ENCODE results near the gene MYH3.

MYH3 gene

DNA sequence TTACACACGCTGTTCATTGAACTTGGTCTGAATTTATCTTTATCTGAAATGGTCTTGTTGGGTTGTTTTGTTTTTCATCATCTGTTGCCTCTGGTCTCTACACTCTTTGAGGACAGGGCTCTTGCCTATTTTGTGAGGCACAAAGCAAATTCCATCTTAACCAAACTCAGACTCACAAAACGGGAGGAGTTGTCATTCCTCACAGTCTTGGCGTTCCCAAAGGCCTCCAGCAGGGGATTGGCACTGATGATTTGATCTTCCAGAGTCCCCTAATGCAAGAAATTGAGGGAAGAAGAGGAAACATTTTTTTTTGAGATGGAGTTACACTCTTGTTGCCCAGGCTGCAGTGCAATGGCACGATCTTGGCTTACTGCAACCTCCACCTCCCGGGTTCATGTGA is 8.7 kb downstream of the MYH3 start:
- no peak for DNase-seq

DNA sequence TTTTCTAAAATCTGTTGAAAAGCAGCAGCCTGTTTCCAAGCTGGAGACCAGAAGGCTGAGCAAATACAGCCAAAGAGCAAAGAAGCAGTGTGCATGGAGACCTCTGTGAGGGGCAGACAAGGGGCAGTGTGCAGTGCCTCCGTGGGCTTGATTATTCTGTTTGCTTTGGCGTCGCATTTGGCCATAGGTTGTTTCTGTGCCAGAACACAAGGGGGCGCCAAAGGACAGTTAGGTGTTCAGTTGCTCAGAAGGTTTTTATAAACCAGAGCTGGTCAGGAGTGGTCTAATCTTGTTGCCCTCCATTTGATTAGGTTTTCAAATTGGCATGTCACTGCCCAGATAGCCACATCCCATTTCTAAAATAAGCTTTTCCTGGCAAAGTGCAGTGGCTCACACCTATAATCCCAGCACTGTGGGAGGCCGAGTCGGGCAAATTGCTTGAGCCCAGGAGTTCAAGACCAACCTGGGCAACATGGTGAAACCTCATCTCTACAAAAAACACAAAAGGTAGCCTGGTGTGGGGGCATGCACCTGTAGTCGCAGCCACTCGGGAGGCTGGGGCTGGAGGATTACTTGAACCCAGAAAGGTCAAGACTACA is 10.6 kb downstream of the MYH3 start:
- no peak for DNase-seq

DNA sequence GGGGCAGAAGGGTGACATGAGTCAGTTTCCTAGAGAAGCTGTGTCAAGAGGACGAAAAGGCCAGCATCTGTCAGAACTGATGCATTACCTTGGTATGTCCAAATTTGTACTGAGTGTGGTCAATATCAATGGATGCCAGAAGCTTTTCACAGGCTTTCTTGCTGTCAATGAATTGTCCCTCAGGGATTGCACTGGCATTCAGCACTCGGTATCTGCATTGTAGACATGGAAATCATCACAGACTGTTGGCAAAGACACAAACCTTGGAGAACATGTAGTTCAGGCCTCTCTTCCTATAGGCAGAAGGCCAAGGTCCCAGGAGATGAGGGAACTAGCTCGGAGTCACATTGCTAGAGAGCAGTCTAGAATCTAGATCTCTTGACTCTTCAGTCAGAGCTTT is 16.6 kb downstream of the MYH3 start:
- no peak for DNase-seq

DNA sequence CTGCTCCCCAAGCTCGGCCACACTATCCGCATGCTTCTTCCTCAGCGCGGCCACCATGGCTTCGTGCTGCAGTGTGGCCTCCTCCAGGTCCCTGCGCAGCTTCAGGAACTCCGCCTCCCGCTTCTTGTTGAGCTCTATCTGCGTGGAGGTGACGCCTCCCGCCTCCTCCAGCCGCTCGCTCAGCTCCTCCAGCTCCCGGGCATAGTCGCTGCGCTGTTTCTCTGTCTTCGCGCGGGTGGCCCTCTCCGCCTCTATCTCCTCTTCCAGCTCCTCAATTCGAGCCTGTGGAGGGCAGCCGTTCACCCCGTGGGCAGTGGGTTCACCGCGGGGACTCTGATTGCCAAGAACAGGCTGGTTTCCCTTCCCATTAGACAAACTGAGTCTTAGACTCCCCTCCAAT is 19.0 kb downstream of the MYH3 start:
- no peak for DNase-seq

DNA sequence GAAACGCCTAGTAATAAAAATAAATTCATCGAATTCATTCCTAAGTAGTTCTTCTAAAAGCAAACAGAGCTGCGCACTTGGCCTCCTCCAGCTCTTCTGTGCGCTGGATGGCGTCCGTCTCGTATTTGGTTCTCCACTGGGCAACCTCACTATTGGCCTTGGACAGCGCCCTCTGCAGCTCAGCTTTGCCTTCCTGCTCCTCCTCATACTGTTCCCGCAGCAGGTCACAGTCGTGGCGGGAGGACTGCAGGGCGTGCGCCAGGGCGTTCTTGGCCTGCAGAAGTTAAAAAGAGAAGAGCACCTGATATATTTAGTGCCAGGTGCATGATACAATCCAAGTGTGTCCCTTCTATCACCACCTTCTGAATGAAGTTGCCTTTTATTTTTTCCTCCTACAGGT is 21.8 kb downstream of the MYH3 start:
- no peak for DNase-seq

DNA sequence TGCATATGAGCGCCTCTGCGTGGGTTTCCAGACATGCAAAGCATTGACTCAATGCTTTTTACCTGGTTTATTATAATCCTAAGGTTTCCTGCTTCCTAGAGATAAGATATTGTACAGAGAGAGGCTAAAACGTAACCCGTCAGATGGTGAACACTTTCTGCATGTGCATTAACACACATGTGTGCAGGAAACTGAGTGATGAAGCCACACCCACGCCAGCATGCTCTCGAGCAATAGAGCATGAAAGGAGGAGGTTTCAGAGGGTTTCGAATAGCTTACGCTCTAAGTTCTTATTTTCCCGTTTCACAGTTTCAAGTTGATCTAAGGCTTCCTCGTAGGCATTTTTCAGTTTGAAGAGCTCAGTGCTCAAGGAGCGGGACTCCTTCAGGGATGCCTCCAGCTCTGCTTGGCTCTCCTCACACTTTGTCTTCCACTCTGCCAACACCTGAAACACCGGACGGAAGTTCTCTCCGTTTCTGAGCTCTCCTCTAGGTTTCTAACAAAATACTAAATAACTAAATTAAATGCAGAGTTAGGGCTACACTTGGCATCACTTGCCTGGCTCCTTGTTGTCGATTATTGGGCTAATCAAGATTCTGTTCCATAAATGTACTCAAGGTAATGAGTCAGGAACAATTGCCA is 23.2 kb downstream of the MYH3 start:
- no peak for DNase-seq

DNA sequence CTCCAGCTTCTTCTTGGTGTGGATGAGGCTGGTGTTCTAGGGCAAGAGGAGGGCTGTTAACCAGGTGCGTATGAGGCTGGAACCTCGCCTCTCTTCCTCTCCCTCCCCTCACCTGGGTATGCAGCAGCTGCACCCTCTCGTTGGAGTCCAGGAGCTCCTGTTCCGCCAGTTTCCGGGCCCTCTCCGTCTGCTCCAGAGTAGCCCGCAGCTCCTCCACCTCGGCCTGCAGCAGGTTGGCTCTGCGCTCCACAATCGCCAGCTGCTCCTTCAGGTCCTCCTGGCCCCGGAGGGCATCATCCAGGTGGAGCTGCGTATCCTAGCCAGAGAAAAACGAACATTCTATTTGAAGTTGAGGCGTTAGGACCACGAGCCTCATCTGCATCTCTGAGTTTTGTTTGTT is 25.4 kb downstream of the MYH3 start:
- no peak for DNase-seq

DNA sequence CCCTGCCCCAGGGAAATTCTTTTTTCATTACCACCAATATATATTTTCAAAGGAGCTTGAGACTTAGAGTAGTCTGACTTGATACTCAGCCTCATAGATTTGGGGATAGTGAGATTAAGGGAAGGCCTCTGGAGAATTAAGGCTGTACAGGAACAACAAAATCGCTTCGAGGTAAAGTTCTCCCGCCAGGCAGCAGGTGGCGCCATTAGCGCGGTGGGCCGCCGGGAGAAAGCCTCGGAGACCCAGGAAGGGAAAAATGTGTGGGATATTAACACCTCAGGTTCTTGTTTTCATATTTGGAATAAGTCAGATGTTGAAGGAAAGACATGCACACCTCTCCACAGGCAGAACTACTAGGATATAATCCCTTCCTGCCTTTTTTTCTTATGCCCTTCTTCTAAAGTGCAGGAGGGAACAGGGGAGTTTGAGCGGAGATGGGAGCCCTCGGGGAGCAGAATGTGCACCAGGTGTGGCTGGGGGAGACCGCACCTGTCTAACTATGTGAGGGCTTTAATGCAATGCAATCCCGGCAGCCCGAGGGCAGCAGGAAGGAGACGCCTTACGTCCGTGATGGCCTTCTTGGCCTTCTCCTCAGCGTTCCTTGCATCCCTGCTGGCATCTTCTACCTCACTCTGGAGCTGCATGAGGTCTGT is 25.9 kb downstream of the MYH3 start:
- no peak for DNase-seq

DNA sequence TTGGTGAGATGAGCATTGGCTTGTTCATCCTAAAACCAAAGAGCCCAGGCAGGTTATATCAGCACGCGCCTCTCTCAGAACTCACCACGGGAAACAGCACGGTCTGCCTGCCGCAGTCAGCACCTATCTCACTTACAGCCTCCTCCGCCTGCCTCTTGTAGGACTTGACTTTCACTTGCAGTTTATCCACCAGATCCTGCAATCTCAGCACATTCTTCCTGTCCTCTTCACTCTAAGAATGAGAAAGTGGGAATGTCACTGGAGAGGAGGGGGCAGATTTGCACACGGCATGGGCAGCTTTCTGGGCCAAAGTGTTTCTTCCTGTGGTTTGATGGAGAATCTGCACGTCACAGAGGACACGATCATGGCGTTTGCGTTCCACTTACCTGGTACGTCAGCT is 27.4 kb downstream of the MYH3 start:
- DNase-seq: no peak

DNA sequence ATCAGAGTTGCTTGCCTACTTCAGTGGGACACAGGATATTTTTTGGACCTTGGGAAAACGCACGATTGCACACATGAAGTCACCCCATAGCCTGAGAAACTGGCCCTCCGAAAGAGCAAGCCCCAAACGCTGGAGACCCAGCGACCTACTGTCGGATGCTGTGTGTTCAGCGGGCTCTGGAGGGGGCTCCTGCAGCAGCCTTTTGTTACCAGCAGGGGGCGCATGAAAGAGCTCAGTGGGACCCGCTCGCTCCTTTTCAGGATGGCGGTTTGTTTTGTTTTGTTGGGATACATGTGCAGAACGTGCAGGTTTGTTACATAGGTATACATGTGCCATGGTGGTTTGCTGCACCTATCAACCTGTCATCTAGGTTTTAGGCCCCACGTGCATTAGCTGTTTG is 28.4 kb downstream of the MYH3 start:
- DNase-seq: no peak

DNA sequence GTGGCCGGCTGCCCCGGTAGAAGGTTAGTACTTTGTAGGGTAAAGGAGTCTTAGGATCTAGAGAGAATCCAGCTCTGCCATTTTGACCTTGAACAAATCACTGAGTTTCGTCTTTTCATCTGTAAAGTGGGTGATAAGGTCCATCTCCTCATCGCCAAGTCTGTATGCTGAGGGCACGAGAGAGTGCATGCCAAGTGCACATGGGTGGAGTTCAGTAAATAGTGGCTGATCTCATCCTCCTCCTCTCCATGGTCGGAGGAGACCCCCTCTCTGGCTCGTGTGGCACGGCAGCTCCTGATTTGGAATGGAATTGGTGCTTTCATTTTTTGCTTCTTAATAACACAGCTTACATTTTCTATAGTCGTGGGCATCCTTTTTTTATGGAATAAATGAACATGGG is 30.7 kb downstream of the MYH3 start:
- DNase-seq: no peak

DNA sequence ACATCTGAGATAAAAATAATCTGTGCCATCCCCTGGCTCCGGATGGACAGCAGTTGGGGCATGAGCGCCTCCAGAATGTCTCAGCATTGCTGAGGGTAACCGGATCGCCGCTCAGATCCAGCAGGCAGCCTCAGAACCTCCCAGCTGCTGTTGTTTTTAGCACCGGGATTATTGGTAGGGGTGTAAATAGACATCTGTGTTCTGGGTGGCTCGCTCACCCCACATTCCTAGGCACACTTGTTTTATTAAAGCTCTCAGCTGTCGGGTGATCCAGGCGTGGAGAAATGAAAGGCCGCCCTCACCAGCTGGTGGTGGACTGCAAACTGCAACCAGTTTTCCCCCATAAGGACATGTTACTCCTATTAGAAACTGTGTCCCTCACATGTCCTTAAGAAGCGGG is 32.1 kb downstream of the MYH3 start:
- DNase-seq: no peak

DNA sequence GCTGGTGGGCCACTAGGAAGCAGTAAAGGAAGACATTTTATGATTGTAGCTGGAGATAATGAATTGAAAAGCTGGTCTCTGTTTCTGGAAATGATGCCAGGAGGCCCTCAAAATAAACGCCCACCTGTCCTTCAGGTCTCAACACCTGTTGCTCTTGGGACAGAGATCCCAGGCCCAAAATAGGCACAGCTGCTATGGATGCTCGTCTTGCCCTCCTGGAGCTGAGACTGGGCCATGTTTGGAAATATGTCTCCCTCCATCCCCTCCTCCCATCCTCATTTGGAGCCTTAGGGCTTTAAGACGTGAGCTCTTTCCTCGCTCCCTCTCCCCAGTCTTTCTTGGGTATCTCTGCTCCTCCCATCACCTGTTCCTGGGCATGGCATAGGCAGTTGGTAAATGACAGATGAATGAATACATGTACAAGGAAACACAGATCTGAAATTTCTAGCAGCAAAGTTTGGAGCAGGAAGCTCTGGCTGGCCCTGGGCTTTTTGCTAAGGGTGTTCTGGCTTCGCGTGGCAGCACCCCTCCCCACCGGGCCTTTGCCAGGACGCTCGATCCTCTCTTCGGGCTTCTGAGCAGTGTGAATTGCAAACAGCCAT is 33.3 kb downstream of the MYH3 start:
- DNase-seq: no peak

DNA sequence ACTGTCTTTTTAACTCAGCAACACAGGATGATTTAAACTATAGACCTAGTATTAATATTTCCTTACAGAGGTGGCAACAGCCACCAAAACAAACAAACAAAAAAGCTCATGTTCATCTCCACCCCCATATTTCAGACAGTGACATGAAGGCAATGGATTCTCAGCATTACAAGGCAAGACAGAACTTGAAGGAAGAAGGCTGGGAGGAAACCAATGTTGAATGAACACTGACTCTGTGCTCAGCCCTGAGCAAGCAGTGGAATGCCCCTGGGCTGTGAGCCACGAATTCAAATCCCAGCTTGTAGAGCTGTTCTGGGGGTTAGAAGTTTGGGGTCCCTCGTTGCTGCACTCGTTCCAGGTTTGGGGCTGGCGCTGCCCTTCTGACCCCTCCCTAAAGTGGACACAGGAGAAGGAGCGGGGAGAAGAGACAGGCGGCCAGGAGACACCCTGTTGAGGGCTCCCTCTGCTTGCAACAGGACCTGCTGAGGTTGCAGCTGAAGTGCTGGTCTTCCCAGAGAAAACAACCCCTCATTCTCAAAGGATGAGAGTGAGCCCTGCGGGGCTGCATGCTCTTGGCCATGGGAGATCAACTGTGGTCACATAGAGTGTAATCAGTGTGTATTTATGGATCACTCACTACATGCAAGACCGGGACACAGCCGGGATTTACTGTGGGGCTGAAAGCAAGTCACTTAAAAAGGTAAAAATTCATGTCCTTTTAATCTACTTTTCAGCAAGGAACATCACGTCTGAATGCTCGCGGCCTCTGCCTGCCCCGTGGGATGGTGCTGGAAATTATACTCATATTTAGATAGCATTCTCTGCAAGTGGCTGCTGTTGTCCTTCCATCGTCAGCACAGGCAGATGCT is 34.3 kb downstream of the MYH3 start:
- no peak for DNase-seq

DNA sequence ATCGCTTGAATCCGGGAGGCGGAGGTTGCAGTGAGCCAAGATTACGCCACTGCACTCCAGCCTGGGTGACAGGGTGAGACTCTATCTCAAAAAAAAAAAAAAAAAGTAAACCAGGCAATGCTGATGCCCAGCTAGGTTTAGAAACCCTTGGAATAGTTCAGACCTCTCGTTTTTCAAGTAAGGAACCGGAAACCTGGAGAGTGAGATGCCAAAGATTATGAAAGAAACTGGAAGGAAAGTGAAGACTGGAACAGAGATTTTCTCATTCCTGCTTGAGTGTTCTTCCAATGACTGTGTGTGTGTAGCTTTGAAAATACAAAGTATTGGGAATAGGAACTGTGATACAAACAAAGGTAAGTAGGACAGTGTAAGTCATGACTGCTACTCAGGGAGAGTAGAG is 35.7 kb downstream of the MYH3 start:
- DNase-seq: no peak

DNA sequence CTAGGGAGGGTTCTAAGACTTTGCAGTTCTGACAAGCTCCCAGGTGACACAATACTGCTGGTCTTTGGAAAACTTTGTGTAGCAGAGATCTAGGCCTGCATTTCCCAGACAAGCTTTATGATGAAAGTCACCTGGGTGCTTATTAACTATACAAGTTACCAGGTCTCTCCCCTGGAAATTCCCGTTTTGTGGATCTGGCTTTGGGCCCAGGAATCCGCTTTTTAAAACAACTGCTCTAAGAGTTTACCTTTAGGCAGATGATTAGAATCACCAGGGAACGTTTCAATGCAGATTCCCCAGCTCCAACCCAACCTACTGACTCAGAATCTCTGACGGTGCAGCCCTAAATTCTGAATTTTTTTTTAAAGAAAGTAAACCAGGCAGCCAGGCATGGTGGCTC is 36.3 kb downstream of the MYH3 start:
- no peak for DNase-seq

DNA sequence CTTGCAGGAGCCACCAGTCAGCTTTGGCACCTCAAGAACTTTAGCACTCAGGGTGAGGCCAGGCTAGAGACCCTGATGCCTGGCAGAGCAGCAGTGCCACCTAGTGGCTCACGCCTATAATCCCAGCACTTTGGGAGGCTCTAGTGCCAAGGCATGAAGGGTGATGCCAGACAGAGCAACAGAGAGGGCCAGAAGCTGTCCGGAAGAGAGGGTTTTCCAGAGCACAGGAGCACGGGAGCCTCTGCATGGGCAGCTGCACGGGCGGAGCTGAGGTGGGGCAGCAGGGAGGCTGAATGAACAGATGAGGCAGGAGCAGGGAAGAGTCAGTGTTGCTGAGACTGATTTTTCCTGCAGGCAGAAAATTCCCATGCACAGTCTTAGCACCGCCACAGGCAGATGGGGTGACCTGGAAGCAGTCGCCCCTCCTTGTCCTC is 38.9 kb downstream of the MYH3 start:
- DNase-seq: no peak

DNA sequence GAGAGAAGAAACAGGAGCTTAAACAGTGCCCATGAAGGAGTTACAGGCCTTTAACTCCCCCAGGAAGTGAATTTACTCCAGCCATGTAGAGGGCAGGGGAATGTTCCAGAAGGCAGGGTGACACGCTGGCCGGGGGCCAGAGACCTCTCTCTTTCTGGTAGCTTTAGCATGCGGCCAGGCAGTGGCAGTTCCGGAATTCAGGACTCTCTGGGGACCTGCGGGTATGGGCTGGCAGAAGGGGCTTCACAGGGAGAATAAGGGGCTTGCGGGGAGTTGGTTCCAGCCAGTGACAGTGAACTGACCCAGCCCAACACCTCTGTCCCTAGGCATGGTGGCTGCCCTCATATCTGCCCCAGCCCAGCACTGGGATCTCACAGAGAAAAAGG is 40.0 kb downstream of the MYH3 start:
- no peak for DNase-seq

DNA sequence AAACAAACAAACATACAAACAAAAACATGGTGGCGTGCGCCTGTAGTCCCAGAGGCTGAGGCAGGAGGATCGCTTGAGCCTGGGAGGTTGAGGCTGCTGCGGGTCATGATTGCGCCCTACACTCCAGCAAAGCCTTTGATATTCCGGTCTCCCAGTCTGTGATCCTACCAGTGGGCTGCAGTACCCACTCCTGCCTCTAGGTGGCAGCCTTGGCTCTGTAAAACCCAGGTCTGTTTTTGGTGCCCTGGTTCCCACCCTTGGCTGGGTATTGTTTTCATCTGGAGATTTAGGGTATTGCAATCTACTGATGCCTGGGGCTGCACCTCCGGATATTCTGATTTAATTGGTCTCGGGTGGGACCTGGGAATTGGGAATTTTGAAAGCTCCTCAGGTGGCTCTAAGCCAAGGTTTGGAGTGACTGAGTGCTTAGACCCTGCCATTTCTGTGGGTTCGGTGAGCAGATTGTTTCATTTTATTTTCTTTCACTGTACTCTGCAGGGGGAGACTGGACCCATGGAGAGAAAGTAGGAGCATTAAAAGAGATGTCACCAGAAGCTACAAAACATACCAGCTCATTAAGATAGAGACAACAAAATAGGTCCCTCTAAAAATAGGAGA is 40.5 kb downstream of the MYH3 start:
- DNase-seq: no peak

DNA sequence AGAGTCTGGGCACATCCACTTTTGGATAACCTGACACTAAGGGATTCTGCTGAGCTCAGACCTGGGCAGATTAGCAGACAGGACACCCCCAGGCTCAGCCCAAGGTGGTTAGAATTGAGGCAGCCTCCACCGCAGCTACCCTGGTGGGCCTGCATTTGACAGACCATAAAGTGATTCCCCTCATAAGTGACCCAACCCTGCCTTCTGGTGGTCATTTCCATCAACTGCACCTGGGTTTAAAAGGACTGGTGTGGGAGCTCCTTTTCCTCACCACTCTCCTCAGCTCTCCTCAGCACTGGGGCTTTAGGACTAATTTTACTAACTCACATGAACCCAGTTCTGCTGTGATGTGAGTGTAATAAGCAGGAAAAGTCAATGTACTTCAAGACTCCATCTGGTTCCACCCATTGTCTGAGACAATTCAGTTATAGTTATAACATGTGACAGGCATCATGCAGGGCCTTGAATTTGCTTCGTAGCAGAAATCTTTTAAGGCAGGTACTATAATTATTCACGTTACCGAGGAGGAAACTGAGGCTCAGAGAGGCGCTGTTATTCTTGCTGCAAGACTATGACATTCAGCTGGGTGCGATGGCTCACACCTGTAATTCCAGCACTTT is 42.5 kb downstream of the MYH3 start:
- DNase-seq: no peak

DNA sequence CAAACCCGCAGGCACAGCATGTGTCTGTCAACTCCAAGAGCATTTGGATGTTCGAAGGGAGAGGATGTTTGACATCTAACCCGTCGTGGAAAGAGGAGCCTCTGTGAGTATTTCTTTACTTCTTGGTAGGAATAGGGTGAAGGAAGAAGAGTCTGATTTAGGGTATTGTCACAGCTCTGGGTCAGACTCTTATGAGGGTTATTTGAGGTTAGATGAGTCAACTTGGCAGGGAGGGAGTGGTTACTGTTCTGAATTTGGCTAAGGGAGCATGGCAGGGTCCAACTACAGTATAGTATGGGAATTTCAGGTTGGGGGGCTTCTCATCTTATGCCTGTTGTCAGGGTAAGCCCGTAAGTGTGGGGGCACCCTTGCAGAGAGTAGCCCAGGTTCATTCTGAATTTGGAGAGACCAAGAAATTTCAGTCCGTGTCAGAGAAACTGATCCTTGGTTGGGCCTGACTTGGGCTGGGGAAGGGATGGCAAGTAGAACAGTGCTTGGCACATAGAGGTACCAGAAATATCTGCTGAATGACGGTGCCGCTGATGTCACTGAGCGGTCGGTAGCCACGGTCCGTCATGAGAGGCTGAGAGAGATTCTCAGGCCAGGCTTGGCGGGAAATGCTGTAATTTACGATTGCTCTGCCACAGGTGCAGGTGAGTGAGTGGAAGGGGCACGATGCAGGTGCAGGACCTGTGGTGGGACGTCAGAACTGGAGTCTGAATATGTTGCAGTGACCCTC is 43.2 kb downstream of the MYH3 start:
- no peak for DNase-seq
